ENCODE measurements around the gene TEDC2.
"Not testable (repeated sequence)": the region's sequence is repeated elsewhere in the genome, so short reads cannot be mapped to it uniquely, and the experiment has no call there.

Gene TEDC2

GRCh38 chr16:2437032-2437790 is 22.7 kb upstream of the TEDC2 start:
- DNase-seq: no peak

- no peak for DNase-seq
Measured at GRCh38 chr16:2438121-2438520, 21.8 kb upstream of the TEDC2 start.

GRCh38 chr16:2439598-2439997 is 20.3 kb upstream of the TEDC2 start:
- no peak for DNase-seq

- not testable (repeated sequence) for DNase-seq
Measured at GRCh38 chr16:2441143-2441804, 18.6 kb upstream of the TEDC2 start.

- DNase-seq: no peak
Measured at GRCh38 chr16:2443555-2443954, 16.4 kb upstream of the TEDC2 start.

- no peak for DNase-seq
Measured at GRCh38 chr16:2447920-2448583, 11.9 kb upstream of the TEDC2 start.

- DNase-seq: no peak
Measured at GRCh38 chr16:2449118-2449517, 10.8 kb upstream of the TEDC2 start.

GRCh38 chr16:2450535-2450934 is 9.4 kb upstream of the TEDC2 start:
- DNase-seq: peak in 44 of 56 donors; percentile 26 to 84 (median 62)

GRCh38 chr16:2450975-2451381 is 8.9 kb upstream of the TEDC2 start:
- DNase-seq: no peak

GRCh38 chr16:2451851-2452320 is 8.0 kb upstream of the TEDC2 start:
- no peak for DNase-seq

- DNase-seq: no peak
Measured at GRCh38 chr16:2452650-2453049, 7.3 kb upstream of the TEDC2 start.

- DNase-seq: no peak
Measured at GRCh38 chr16:2455081-2455845, 4.6 kb upstream of the TEDC2 start.

GRCh38 chr16:2456551-2457153 is 3.3 kb upstream of the TEDC2 start:
- DNase-seq: no peak

GRCh38 chr16:2457267-2457666 is 2.6 kb upstream of the TEDC2 start:
- no peak for DNase-seq

GRCh38 chr16:2457946-2458345 is 2.0 kb upstream of the TEDC2 start:
- no peak for DNase-seq

GRCh38 chr16:2458887-2459646 is 842 bp upstream of the TEDC2 start:
- DNase-seq: no peak

- DNase-seq: no peak
Measured at GRCh38 chr16:2460391-2460713, 443 bp downstream of the TEDC2 start.

GRCh38 chr16:2460916-2461315 is 1.0 kb downstream of the TEDC2 start:
- no peak for DNase-seq

GRCh38 chr16:2462031-2462866 is 2.3 kb downstream of the TEDC2 start:
- DNase-seq: no peak

GRCh38 chr16:2464333-2464732 is 4.4 kb downstream of the TEDC2 start:
- no peak for DNase-seq
